Tibial nerve (tissue), 4 donors: ENCODE data around the gene DYNLL1. TPM values are rescaled to one million over a fixed set of nuclear protein-coding genes. Genes with fewer than 3 reads are reported as not detected.
A peak's percentile ranks its signal among the peaks of the same experiment; 100 is the strongest.

Experiments
- DNase-seq, 2 donors: peaks; one replicate each; pipeline ENCODE4 v3.0.0-alpha.2; 2019; ENCODE audit warnings: low spot score in 2 of 2
- H3K27ac ChIP-seq, 4 donors: fragments of 200-600 bp; sonication (generic) in 3 of 4; one replicate each; pipeline ENCODE4 v1.5.1; 2017 to 2019; ENCODE audit warnings: mild to moderate bottlenecking in 1 of 4
- H3K27me3 ChIP-seq, 2 donors: fragments of 200-600 bp; sonication (generic) in 1 of 2; one replicate each; pipeline versions ENCODE4 v1.5.1 to v1.6.0; 2017 to 2019
- H3K36me3 ChIP-seq, 3 donors: fragments of 200-600 bp; sonication (generic); one replicate each; pipeline ENCODE4 v1.5.1; 2018 to 2019
- H3K4me1 ChIP-seq, 4 donors: fragments of 200-600 bp; sonication (generic) in 3 of 4; one replicate each; pipeline ENCODE4 v1.5.1; 2017 to 2019
- H3K4me3 ChIP-seq, 4 donors: fragments of 200-600 bp; sonication (generic) in 3 of 4; one replicate each; pipeline ENCODE4 v1.5.1; 2017 to 2019; ENCODE audit warnings: mild to moderate bottlenecking in 1 of 4, moderate library complexity in 1 of 4
- H3K9me3 ChIP-seq, 4 donors: fragments of 200-600 bp; sonication (generic) in 3 of 4; one replicate each; pipeline ENCODE4 v1.5.1; 2017 to 2019
- CTCF ChIP-seq, 5 experiments: fragments of 200-600 bp in 3 of 5; fragments of 450-650 bp in 2 of 5; sonication (generic) in 3 of 5; IDR thresholded peaks; one replicate each; pipeline ENCODE4 v1.5.1; 2016 to 2019; ENCODE audit warnings: antibody characterized with exemption in 5 of 5, mild to moderate bottlenecking in 3 of 5, moderate library complexity in 2 of 5
- EP300 ChIP-seq, 2 donors: sonication (generic); formaldehyde crosslinking; IDR thresholded peaks; one replicate each; pipeline ENCODE4 v1.6.1; 2017; ENCODE audit warnings: antibody characterized with exemption in 2 of 2, mild to moderate bottlenecking in 1 of 2
- POLR2A ChIP-seq, 2 donors: fragments of 450-650 bp; IDR thresholded peaks; one replicate each; pipeline ENCODE4 v1.6.1; 2017; ENCODE audit warnings: antibody characterized with exemption in 2 of 2, mild to moderate bottlenecking in 2 of 2, moderate library complexity in 2 of 2
- WGBS, 2 donors: methylation state at CpG; one replicate each; pipeline ENCODE4 v1.1.5; 2018; 5-methylcytosine and 5-hydroxymethylcytosine counted together
- total RNA-seq, 4 donors: library from RNA; depleted of rRNA; stranded (reverse); fragments of >200 nt; gene quantifications; one replicate each; pipeline ENCODE4 v1.1.0, GENCODE V29; 2016

The DYNLL1 gene
- total RNA-seq, 4 donors from 2014 or later: 175 to 306 (median 258) TPM

- Histone ChIP-seq H3K36me3 (peaks cover 0 to 19% (median 0%) of the 10 kb centered on the region in 3 donors), H3K4me3 (no peak overlapping the region), H3K27ac (no peak overlapping the region), H3K9me3 (no peaks in the 10 kb centered on the region), H3K4me1 (peaks cover 0 to 6% (median 2%) of the 10 kb centered on the region in 4 donors), H3K27me3 (no peaks in the 10 kb centered on the region)
- no peak for DNase-seq
- TF ChIP-seq EP300 (IDR thresholded peaks at IDR 0.05): no peak
- TF ChIP-seq CTCF (IDR thresholded peaks at IDR 0.05): no peak
- no peak for TF ChIP-seq POLR2A (IDR thresholded peaks at IDR 0.05)
- 74 to 77% methylated on average over 2 of the region's 2 CpGs for WGBS, 2 donors
Observed at GRCh38 chr12:120490833-120491512, 4.9 kb upstream of the DYNLL1 start.

- H3K4me1 ChIP-seq: peaks cover 3 to 31% (median 19%) of the 10 kb centered on the region in 4 donors
- peak overlapping the region; percentile 85 to 93 (median 88) for H3K4me3 ChIP-seq
- no peaks in the 10 kb centered on the region for H3K9me3 ChIP-seq
- no peak for TF ChIP-seq EP300 (IDR thresholded peaks at IDR 0.05)
- no peak for TF ChIP-seq POLR2A (IDR thresholded peaks at IDR 0.05)
- no peak for TF ChIP-seq CTCF (IDR thresholded peaks at IDR 0.05)
- no peaks in the 10 kb centered on the region for H3K27me3 ChIP-seq
- 23 to 29% methylated on average over 17 of the region's 17 CpGs for WGBS, 2 donors
- DNase-seq: no peak
- H3K36me3 ChIP-seq: peaks cover 0 to 31% (median 4%) of the 10 kb centered on the region in 3 donors
- H3K27ac ChIP-seq: peak overlapping the region in 3 of 4 donors; percentile 87 to 94 (median 93)
Observed at GRCh38 chr12:120495186-120495730, 655 bp upstream of the DYNLL1 start.

GRCh38 chr12:120496413-120497340 is 764 bp downstream of the DYNLL1 start:
- peak; percentile 54 to 59 for DNase-seq
- WGBS, 2 donors: 0 to 1% methylated on average over 45 to 47 of the region's 47 CpGs

GRCh38 chr12:120497524-120498150 is 1.7 kb downstream of the DYNLL1 start:
- Histone ChIP-seq H3K4me3 (peak overlapping the region; percentile 85 to 93 (median 88)), H3K27ac (peak overlapping the region; percentile 87 to 94 (median 92)), H3K4me1 (peaks cover 3 to 34% (median 19%) of the 10 kb centered on the region in 4 donors), H3K27me3 (no peaks in the 10 kb centered on the region), H3K9me3 (no peaks in the 10 kb centered on the region), H3K36me3 (peaks cover 0 to 38% (median 4%) of the 10 kb centered on the region in 3 donors)
- TF ChIP-seq POLR2A (IDR thresholded peaks at IDR 0.05): no peak
- TF ChIP-seq EP300 (IDR thresholded peaks at IDR 0.05): no peak
- TF ChIP-seq CTCF (IDR thresholded peaks at IDR 0.05): no peak
- WGBS, 2 donors: 12 to 25% methylated on average over 9 of the region's 9 CpGs
- no peak for DNase-seq

More at GRCh38 chr12:120496413-120497340, 764 bp downstream of the DYNLL1 start:
- Histone ChIP-seq H3K4me3 (peak overlapping the region; percentile 85 to 93 (median 88)), H3K27ac (peak overlapping the region; percentile 87 to 94 (median 92)), H3K9me3 (no peaks in the 10 kb centered on the region), H3K27me3 (no peaks in the 10 kb centered on the region), H3K36me3 (peaks cover 0 to 30% (median 4%) of the 10 kb centered on the region in 3 donors), H3K4me1 (peaks cover 3 to 34% (median 19%) of the 10 kb centered on the region in 4 donors)
- TF ChIP-seq CTCF (IDR thresholded peaks at IDR 0.05): no peak
- TF ChIP-seq POLR2A (IDR thresholded peaks at IDR 0.05): no peak
- no peak for TF ChIP-seq EP300 (IDR thresholded peaks at IDR 0.05)
